ENCODE results near the gene MTARC2.

The MTARC2 gene

GRCh38 chr1:220806408-220806807 lies 58.3 kb downstream of the MTARC2 start:
- Histone ChIP-seq H3K4me3 (ENCODE audit: low read depth, low read length, poor library complexity, severe bottlenecking) (no peak overlapping the region), H3K27ac (ENCODE audit: low read depth, low read length, poor library complexity, severe bottlenecking) (no peak overlapping the region), H3K79me2 (ENCODE audit: insufficient read depth, low read length) (no peaks in the 10 kb centered on the region), H3K9me3 (ENCODE audit: low read length) (no peaks in the 10 kb centered on the region), H3K9ac (ENCODE audit: low read length) (no peak overlapping the region), H3F3A (ENCODE audit: insufficient read depth, low read length) (no peaks in the 10 kb centered on the region), H3K9me2 (ENCODE audit: low read depth, low read length) (no peaks in the 10 kb centered on the region), H4K20me1 (ENCODE audit: insufficient read depth, low read length) (no peaks in the 10 kb centered on the region), H3K36me3 (ENCODE audit: insufficient read depth, low read length) (no peaks in the 10 kb centered on the region), H3K4me2 (ENCODE audit: low read length) (no peak overlapping the region), H3K4me1 (ENCODE audit: insufficient read depth, low read length, severe bottlenecking) (no peaks in the 10 kb centered on the region), H3K27me3 (ENCODE audit: insufficient read depth, low read length) (no peaks in the 10 kb centered on the region), H2AFZ (ENCODE audit: low read length) (no peak overlapping the region)
- no peak for TF ChIP-seq EZH2 (IDR thresholded peaks at IDR 0.05; ENCODE audit: borderline replicate concordance, low read length)

GRCh38 chr1:220807726-220808125 lies 59.6 kb downstream of the MTARC2 start:
- Histone ChIP-seq H3K27ac (ENCODE audit: low read depth, low read length, poor library complexity, severe bottlenecking) (no peak overlapping the region), H3K9me2 (ENCODE audit: low read depth, low read length) (no peaks in the 10 kb centered on the region), H3K27me3 (ENCODE audit: insufficient read depth, low read length) (no peaks in the 10 kb centered on the region), H3K36me3 (ENCODE audit: insufficient read depth, low read length) (no peaks in the 10 kb centered on the region), H3K79me2 (ENCODE audit: insufficient read depth, low read length) (no peaks in the 10 kb centered on the region), H3K9me3 (ENCODE audit: low read length) (no peaks in the 10 kb centered on the region), H3K9ac (ENCODE audit: low read length) (no peak overlapping the region), H4K20me1 (ENCODE audit: insufficient read depth, low read length) (no peaks in the 10 kb centered on the region), H3K4me1 (ENCODE audit: insufficient read depth, low read length, severe bottlenecking) (no peaks in the 10 kb centered on the region), H3K4me2 (ENCODE audit: low read length) (no peak overlapping the region), H2AFZ (ENCODE audit: low read length) (no peak overlapping the region), H3K4me3 (ENCODE audit: low read depth, low read length, poor library complexity, severe bottlenecking) (no peak overlapping the region), H3F3A (ENCODE audit: insufficient read depth, low read length) (no peaks in the 10 kb centered on the region)
- TF ChIP-seq EZH2 (IDR thresholded peaks at IDR 0.05; ENCODE audit: borderline replicate concordance, low read length) (no peak), CTCF (IDR thresholded peaks at IDR 0.05; ENCODE audit: low read length) (no peak)

GRCh38 chr1:220808345-220809186 lies 60.4 kb downstream of the MTARC2 start:
- Histone ChIP-seq H3K27ac (ENCODE audit: low read depth, low read length, poor library complexity, severe bottlenecking) (no peak overlapping the region), H2AFZ (ENCODE audit: low read length) (no peak overlapping the region), H3K4me2 (ENCODE audit: low read length) (no peak overlapping the region), H3K9me2 (ENCODE audit: low read depth, low read length) (no peaks in the 10 kb centered on the region), H3K9ac (ENCODE audit: low read length) (no peak overlapping the region), H3K36me3 (ENCODE audit: insufficient read depth, low read length) (no peaks in the 10 kb centered on the region), H3K79me2 (ENCODE audit: insufficient read depth, low read length) (no peaks in the 10 kb centered on the region), H4K20me1 (ENCODE audit: insufficient read depth, low read length) (no peaks in the 10 kb centered on the region), H3K27me3 (ENCODE audit: insufficient read depth, low read length) (no peaks in the 10 kb centered on the region), H3K9me3 (ENCODE audit: low read length) (no peaks in the 10 kb centered on the region), H3K4me1 (ENCODE audit: insufficient read depth, low read length, severe bottlenecking) (no peaks in the 10 kb centered on the region), H3F3A (ENCODE audit: insufficient read depth, low read length) (no peaks in the 10 kb centered on the region), H3K4me3 (ENCODE audit: low read depth, low read length, poor library complexity, severe bottlenecking) (no peak overlapping the region)
- TF ChIP-seq CTCF (IDR thresholded peaks at IDR 0.05; ENCODE audit: low read length) (no peak), EZH2 (IDR thresholded peaks at IDR 0.05; ENCODE audit: borderline replicate concordance, low read length) (no peak)

GRCh38 chr1:220809187-220809550 lies 61.0 kb downstream of the MTARC2 start:
- Histone ChIP-seq H3K4me2 (ENCODE audit: low read length) (no peak overlapping the region), H3F3A (ENCODE audit: insufficient read depth, low read length) (no peaks in the 10 kb centered on the region), H2AFZ (ENCODE audit: low read length) (no peak overlapping the region)

More at GRCh38 chr1:220809187-220809550, 61.0 kb downstream of the MTARC2 start:
- no peaks in the 10 kb centered on the region for H3K36me3 ChIP-seq (ENCODE audit: insufficient read depth, low read length)
- H3K9ac ChIP-seq (ENCODE audit: low read length), result no peak overlapping the region
- TF ChIP-seq EZH2 (IDR thresholded peaks at IDR 0.05; ENCODE audit: borderline replicate concordance, low read length) (no peak), CTCF (IDR thresholded peaks at IDR 0.05; ENCODE audit: low read length) (no peak)
- H3K27me3 ChIP-seq (ENCODE audit: insufficient read depth, low read length), result no peaks in the 10 kb centered on the region
- no peak overlapping the region for H3K27ac ChIP-seq (ENCODE audit: low read depth, low read length, poor library complexity, severe bottlenecking)
- H4K20me1 ChIP-seq (ENCODE audit: insufficient read depth, low read length), result no peaks in the 10 kb centered on the region
- H3K9me3 ChIP-seq (ENCODE audit: low read length), result no peaks in the 10 kb centered on the region
- no peaks in the 10 kb centered on the region for H3K79me2 ChIP-seq (ENCODE audit: insufficient read depth, low read length)
- H3K4me1 ChIP-seq (ENCODE audit: insufficient read depth, low read length, severe bottlenecking), result no peaks in the 10 kb centered on the region
- H3K4me3 ChIP-seq (ENCODE audit: low read depth, low read length, poor library complexity, severe bottlenecking), result no peak overlapping the region
- no peaks in the 10 kb centered on the region for H3K9me2 ChIP-seq (ENCODE audit: low read depth, low read length)
